Measurements from ENCODE around the gene DCC. TPM values are rescaled to one million over a fixed set of nuclear protein-coding genes. Genes with fewer than 3 reads are reported as not detected.

The DCC gene
- total RNA-seq, 1 experiment from 2014 or later = 0.72 TPM

- TF ChIP-seq E2F4 (CRISPR knock-in tag; IDR thresholded peaks at IDR 0.05; ENCODE audit: borderline replicate concordance, low read depth) = no peak
- TF ChIP-seq ATF6 (CRISPR knock-in tag; IDR thresholded peaks at IDR 0.05) = no peak
Observed at GRCh38 chr18:53191634-53192033, 851.6 kb downstream of the DCC start (continued).

GRCh38 chr18:53193870-53194269 lies 853.9 kb downstream of the DCC start:
- Mint-ChIP-seq H3K27ac (no peak overlapping the region), H3K9me3 (no peaks in the 10 kb centered on the region), H3K36me3 (no peaks in the 10 kb centered on the region), H3K4me3 (no peak overlapping the region), H3K4me1 (peaks cover 8% of the 10 kb centered on the region), H3K27me3 (ENCODE audit: low read depth) (no peaks in the 10 kb centered on the region; the same call in 1 of the 2 replicates)
- no peak for TF ChIP-seq CBFB (CRISPR knock-in tag; IDR thresholded peaks at IDR 0.05; ENCODE audit: low read depth)
- TF ChIP-seq ZNF219 (CRISPR knock-in tag; IDR thresholded peaks at IDR 0.05; ENCODE audit: borderline replicate concordance) = no peak
- no peak for TF ChIP-seq NFYB (CRISPR knock-in tag; conservative IDR thresholded peaks at IDR 0.05; ENCODE audit: low read depth)
- no peak for TF ChIP-seq TP53 (CRISPR knock-in tag; IDR thresholded peaks at IDR 0.05)
- no peak for TF ChIP-seq MAX (CRISPR knock-in tag; IDR thresholded peaks at IDR 0.05)
- TF ChIP-seq ZSCAN18 (CRISPR knock-in tag; IDR thresholded peaks at IDR 0.05) = no peak
- TF ChIP-seq KAT7 (CRISPR knock-in tag; IDR thresholded peaks at IDR 0.05; ENCODE audit: borderline replicate concordance) = no peak
- no peak for TF ChIP-seq PRDM15 (CRISPR knock-in tag; IDR thresholded peaks at IDR 0.05)
- ATAC-seq (no peak), DNase-seq (ENCODE audit: low spot score) (no peak)
- ChIA-PET POLR2A (no interaction called here), CTCF (no interaction called here)

GRCh38 chr18:53219853-53220252 lies 879.9 kb downstream of the DCC start:
- ChIA-PET POLR2A (no interaction called here), CTCF (no interaction called here)
- Mint-ChIP-seq H3K36me3 (no peaks in the 10 kb centered on the region), H3K27me3 (ENCODE audit: low read depth) (no peaks in the 10 kb centered on the region), H3K4me3 (no peak overlapping the region), H3K4me1 (peaks cover 8% of the 10 kb centered on the region), H3K27ac (no peak overlapping the region), H3K9me3 (no peaks in the 10 kb centered on the region)
- DNase-seq (ENCODE audit: low spot score) (no peak), ATAC-seq (no peak)
- no peak for TF ChIP-seq CDX4 (CRISPR knock-in tag; IDR thresholded peaks at IDR 0.05; ENCODE audit: borderline replicate concordance)
- TF ChIP-seq AFF4 (CRISPR knock-in tag; IDR thresholded peaks at IDR 0.05; ENCODE audit: borderline replicate concordance) = no peak
- TF ChIP-seq NR1H2 (CRISPR knock-in tag; IDR thresholded peaks at IDR 0.05) = no peak
- no peak for TF ChIP-seq FOXP1 (CRISPR knock-in tag; IDR thresholded peaks at IDR 0.05; ENCODE audit: borderline replicate concordance)
- no peak for TF ChIP-seq E2F1 (CRISPR knock-in tag; IDR thresholded peaks at IDR 0.05)
- no peak for TF ChIP-seq EMX1 (CRISPR knock-in tag; IDR thresholded peaks at IDR 0.05)
- TF ChIP-seq SMAD4 (CRISPR knock-in tag; IDR thresholded peaks at IDR 0.05) = no peak
- no peak for TF ChIP-seq TEAD4 (CRISPR knock-in tag; IDR thresholded peaks at IDR 0.05)
- TF ChIP-seq MAX (CRISPR knock-in tag; IDR thresholded peaks at IDR 0.05) = no peak
- TF ChIP-seq NFE2L1 (CRISPR knock-in tag; IDR thresholded peaks at IDR 0.05) = no peak
